OCI-LY7 (cell line): ENCODE data around the gene HSPA14.

ENCODE experiments used
- CTCF ChIP-seq: fragments of 200-600 bp; sonication (generic); conservative IDR thresholded peaks from 2 replicates; pipeline ENCODE4 v1.5.1; 2014; ENCODE audit warnings: mild to moderate bottlenecking, antibody characterized with exemption, low read length, moderate library complexity, mixed read lengths
- EZH2phosphoT487 ChIP-seq: fragments of 200-600 bp; sonication (generic); IDR thresholded peaks from 2 replicates; pipeline ENCODE4 v1.6.1; 2018; ENCODE audit warnings: low read depth, borderline replicate concordance, mild to moderate bottlenecking, mixed run types, antibody characterized with exemption, low read length, moderate library complexity, mixed read lengths

GRCh38 chr10:14820775-14821154 lies 17.3 kb upstream of the HSPA14 start:
- no peak for TF ChIP-seq CTCF
- no peak for TF ChIP-seq EZH2phosphoT487
